ENCODE measurements around the gene PCDH9. TPM values are rescaled to one million over a fixed set of nuclear protein-coding genes. Genes with fewer than 3 reads are reported as not detected.

Gene PCDH9
- total RNA-seq, 4 donors from 2014 or later = 2.8 to 22.4 (median 12.9) TPM

DNA sequence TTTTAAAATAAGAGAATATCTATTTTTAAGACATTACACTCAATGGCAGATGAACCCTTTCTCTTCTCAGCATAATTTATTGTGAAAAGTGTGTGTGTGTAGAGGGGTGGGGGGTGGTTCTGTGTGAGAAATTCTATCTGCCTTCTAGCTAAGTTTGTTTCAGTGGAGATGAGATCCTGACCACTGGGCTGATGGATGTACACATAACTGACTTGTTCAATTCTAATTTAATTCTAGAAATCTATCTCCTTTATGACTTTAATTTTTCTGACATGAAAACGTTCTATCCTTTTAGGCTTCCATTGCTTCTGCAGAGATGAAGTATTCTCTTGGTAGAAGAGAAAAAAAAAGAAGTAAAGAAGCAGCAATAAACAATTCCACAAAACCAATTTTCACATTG lies 891.6 kb downstream of the PCDH9 start:
- Histone ChIP-seq H3K9me3 (no peaks in the 10 kb centered on the region), H3K27me3 (no peaks in the 10 kb centered on the region), H3K4me1 (no peaks in the 10 kb centered on the region), H3K27ac (no peak overlapping the region), H3K4me3 (replicated peaks in 1 of 3) (no peak overlapping the region), H3K36me3 (no peaks in the 10 kb centered on the region)
- TF ChIP-seq POLR2A (IDR thresholded peaks at IDR 0.05) (no peak), CTCF (IDR thresholded peaks at IDR 0.05) (no peak)
- no peak for DNase-seq
- WGBS, 2 donors = 64 to 69% methylated on average over 1 of the region's 1 CpG
- intact Hi-C loops (cut with DNase I) = no loop called here

DNA sequence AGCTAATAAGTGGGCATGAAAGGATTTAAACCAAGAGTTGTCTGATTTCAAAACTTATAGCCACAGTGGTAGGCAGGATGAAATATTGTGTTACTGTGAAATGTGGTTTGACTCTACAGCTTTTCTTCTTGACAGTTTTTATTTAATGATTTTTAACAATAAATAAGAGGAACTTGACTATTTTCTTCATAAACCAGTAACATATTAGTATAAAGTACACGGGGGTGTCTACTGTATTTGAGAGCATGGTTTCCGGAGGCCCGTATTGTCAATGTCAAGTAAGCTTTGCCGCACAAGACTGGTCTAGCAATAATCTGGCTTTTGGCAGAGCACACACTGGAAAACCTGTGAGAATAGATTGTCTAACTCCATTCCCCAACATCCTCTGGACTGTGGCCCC lies 894.5 kb downstream of the PCDH9 start:
- Histone ChIP-seq H3K9me3 (no peaks in the 10 kb centered on the region), H3K36me3 (no peaks in the 10 kb centered on the region), H3K4me3 (replicated peaks in 1 of 3) (no peak overlapping the region), H3K4me1 (no peaks in the 10 kb centered on the region), H3K27ac (no peak overlapping the region), H3K27me3 (no peaks in the 10 kb centered on the region)
- no peak for TF ChIP-seq POLR2A (IDR thresholded peaks at IDR 0.05)
- no peak for TF ChIP-seq CTCF (IDR thresholded peaks at IDR 0.05)
- DNase-seq = no peak
- intact Hi-C loops (cut with DNase I) = no loop called here
- 94% methylated on average over 4 of the region's 4 CpGs for WGBS, 2 donors

DNA sequence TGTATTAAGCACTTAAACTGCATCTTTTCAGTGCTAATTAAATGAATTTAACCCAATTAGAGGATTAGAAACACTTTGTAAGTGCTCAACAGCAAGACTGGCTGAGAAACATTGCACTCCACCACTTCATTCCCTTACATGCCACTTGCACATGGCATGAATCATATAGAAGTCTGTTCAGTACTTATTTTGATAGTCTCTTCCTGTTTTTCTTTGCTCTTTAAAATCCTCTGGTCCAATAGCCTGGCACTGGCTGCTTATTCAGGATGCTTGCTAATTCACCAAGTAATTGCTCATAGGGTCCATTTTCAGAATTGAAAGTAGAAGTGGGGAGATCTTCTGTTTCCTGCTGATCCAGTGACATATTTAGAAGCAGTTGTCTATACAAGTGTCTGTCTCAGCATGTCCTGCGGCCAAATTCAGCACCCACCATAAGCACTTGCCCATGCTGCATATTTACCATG lies 900.1 kb downstream of the PCDH9 start:
- Histone ChIP-seq H3K27me3 (no peaks in the 10 kb centered on the region), H3K36me3 (no peaks in the 10 kb centered on the region), H3K4me1 (no peaks in the 10 kb centered on the region), H3K9me3 (no peaks in the 10 kb centered on the region), H3K27ac (no peak overlapping the region), H3K4me3 (replicated peaks in 1 of 3) (no peak overlapping the region)
- no peak for DNase-seq
- TF ChIP-seq POLR2A (IDR thresholded peaks at IDR 0.05) (no peak), CTCF (IDR thresholded peaks at IDR 0.05) (no peak)
- intact Hi-C loops (cut with DNase I) = no loop called here
- WGBS, 2 donors = 62 to 65% methylated on average over 1 of the region's 1 CpG

GRCh38 chr13:66328476-66328875 lies 901.7 kb downstream of the PCDH9 start:
- intact Hi-C loops (cut with DNase I) = no loop called here
- H3K27me3 ChIP-seq = no peaks in the 10 kb centered on the region
- no peak for DNase-seq
- no peaks in the 10 kb centered on the region for H3K9me3 ChIP-seq
- H3K4me3 ChIP-seq (replicated peaks in 1 of 3) = no peak overlapping the region
- WGBS, 2 donors = 63 to 70% methylated on average over 5 of the region's 5 CpGs
- TF ChIP-seq POLR2A (IDR thresholded peaks at IDR 0.05) = no peak
- no peak for TF ChIP-seq CTCF (IDR thresholded peaks at IDR 0.05)
- no peaks in the 10 kb centered on the region for H3K4me1 ChIP-seq
- H3K27ac ChIP-seq = no peak overlapping the region
- no peaks in the 10 kb centered on the region for H3K36me3 ChIP-seq

DNA sequence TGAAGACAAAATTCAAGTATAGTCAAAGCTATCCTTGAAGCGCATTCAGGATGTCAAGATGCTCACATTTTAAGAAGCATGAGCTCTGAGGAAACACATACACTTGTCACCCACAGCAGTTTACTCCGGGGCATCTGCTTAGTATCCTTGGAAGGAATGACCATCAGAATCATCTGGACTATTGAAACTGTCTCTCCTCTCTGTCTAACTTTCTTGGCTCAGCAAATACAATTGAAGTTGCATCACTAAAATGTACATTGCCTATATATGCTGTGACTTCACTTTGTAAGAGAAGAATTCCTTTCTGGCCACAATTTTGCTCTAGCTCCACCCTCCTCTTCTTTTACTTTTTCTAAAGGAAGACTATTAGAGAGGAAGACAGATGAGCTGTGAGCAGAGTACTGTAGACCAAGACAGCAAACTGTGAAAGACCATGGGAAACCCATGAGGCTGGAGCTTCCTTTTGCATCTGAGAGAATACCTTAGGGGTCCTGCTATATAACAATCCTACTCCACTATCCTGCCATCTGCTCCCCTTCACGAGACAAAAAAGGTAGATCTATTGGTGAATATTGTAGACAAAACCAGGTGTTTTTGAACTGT lies 906.3 kb downstream of the PCDH9 start:
- Histone ChIP-seq H3K4me1 (no peaks in the 10 kb centered on the region), H3K9me3 (no peaks in the 10 kb centered on the region), H3K27me3 (no peaks in the 10 kb centered on the region), H3K27ac (no peak overlapping the region), H3K36me3 (no peaks in the 10 kb centered on the region), H3K4me3 (replicated peaks in 1 of 3) (no peak overlapping the region)
- intact Hi-C loops (cut with DNase I) = no loop called here
- 81 to 87% methylated on average over 3 of the region's 3 CpGs for WGBS, 2 donors
- no peak for DNase-seq
- TF ChIP-seq CTCF (IDR thresholded peaks at IDR 0.05) (no peak), POLR2A (IDR thresholded peaks at IDR 0.05) (no peak)

Data from thyroid gland (tissue), 4 donors.